Esophagus muscularis mucosa (tissue), 4 donors: ENCODE measurements around the gene GPATCH2. TPM values are rescaled to one million over a fixed set of nuclear protein-coding genes. Genes with fewer than 3 reads are reported as not detected.
A peak's percentile ranks its signal among the peaks of the same experiment; 100 is the strongest.

Experiments
- DNase-seq: peaks from one replicate; pipeline ENCODE4 v3.0.0-alpha.2; 2017; ENCODE audit errors: extremely low spot score
- H3K27ac ChIP-seq, 4 donors: fragments of 200-600 bp; sonication (generic); replicated peaks in 1 of 4; 1 replicate in 3 of 4; 2 replicates in 1 of 4; pipeline ENCODE4 v1.5.1; 2016 to 2019; ENCODE audit warnings: mild to moderate bottlenecking in 1 of 4
- H3K27me3 ChIP-seq, 4 donors: fragments of 200-600 bp; sonication (generic); one replicate each; pipeline versions ENCODE4 v1.5.1 to v1.6.0; 2016 to 2019
- H3K36me3 ChIP-seq, 4 donors: fragments of 200-600 bp; sonication (generic); one replicate each; pipeline ENCODE4 v1.5.1; 2016 to 2019
- H3K4me1 ChIP-seq, 4 donors: fragments of 200-600 bp; sonication (generic); one replicate each; pipeline ENCODE4 v1.5.1; 2016 to 2019
- H3K4me3 ChIP-seq, 4 donors: fragments of 200-600 bp; sonication (generic); 1 replicate in 2 of 4; 2 replicates in 2 of 4; pipeline ENCODE4 v1.5.1; 2016 to 2019; ENCODE audit warnings: mild to moderate bottlenecking in 4 of 4, moderate library complexity in 1 of 4
- H3K9me3 ChIP-seq, 4 donors: fragments of 200-600 bp; sonication (generic); 1 replicate in 3 of 4; 2 replicates in 1 of 4; pipeline ENCODE4 v1.5.1; 2016 to 2019
- CTCF ChIP-seq, 3 experiments: fragments of 200-600 bp in 2 of 3; fragments of 450-650 bp in 1 of 3; sonication (generic) in 2 of 3; IDR thresholded peaks; one replicate each; pipeline ENCODE4 v1.5.1; 2017 to 2019; ENCODE audit warnings: antibody characterized with exemption in 3 of 3, mild to moderate bottlenecking in 2 of 3, moderate library complexity in 1 of 3
- EP300 ChIP-seq: sonication (generic); formaldehyde crosslinking; IDR thresholded peaks from one replicate; pipeline ENCODE4 v1.6.1; 2017; ENCODE audit warnings: antibody characterized with exemption
- POLR2A ChIP-seq: fragments of 450-650 bp; IDR thresholded peaks from one replicate; pipeline ENCODE4 v1.6.1; 2017; ENCODE audit warnings: antibody characterized with exemption, moderate library complexity, mild to moderate bottlenecking, low read depth
- POLR2AphosphoS5 ChIP-seq, 2 donors: sonication (generic); formaldehyde crosslinking; IDR thresholded peaks; one replicate each; pipeline ENCODE4 v1.6.1; 2017; ENCODE audit warnings: antibody characterized with exemption in 2 of 2
- WGBS: methylation state at CpG from one replicate; pipeline ENCODE4 v1.1.5; 2018; 5-methylcytosine and 5-hydroxymethylcytosine counted together
- intact Hi-C: fragments of 100-400 bp; cut with DNase I; formaldehyde crosslinking; loops from one replicate; pipeline ENCODE4 v1.15.1; 2023
- total RNA-seq, 4 donors: library from RNA; depleted of rRNA; stranded (reverse); fragments of >200 nt; gene quantifications; one replicate each; pipeline versions ENCODE4 v1.1.0 to v1.2.1, GENCODE V29; 2016

GPATCH2 gene
- total RNA-seq, 4 donors from 2014 or later, result 10.0 to 15.7 (median 13.2) TPM

DNA sequence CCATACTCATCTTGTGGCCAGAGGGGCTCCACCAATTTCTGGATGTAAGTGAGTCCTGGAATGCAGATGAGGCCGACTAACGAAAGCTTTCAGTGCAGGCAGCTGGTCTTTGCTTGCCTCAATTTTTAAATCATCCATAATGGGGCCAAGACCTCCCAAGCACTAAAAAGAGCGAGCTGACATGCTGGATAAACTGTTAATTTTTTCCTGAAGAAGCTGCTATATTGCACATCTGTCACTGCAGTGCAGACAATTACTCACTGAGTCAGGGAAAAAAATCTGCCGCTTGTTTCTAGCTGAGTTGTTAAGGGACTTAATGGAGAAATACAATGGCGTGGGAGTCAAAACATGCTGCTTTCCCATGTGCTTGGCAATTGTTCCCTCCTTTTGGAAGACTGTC, 205.5 kb downstream of the GPATCH2 start:
- H3K27ac ChIP-seq, result no peak overlapping the region
- no peaks in the 10 kb centered on the region for H3K27me3 ChIP-seq
- intact Hi-C loops, result no loop called here
- H3K9me3 ChIP-seq, result no peaks in the 10 kb centered on the region
- no peak for DNase-seq
- no peak for TF ChIP-seq CTCF (IDR thresholded peaks at IDR 0.05)
- no peak for TF ChIP-seq POLR2A
- no peak for TF ChIP-seq EP300
- no peak for TF ChIP-seq POLR2AphosphoS5 (IDR thresholded peaks at IDR 0.05)
- 35% methylated on average over 5 of the region's 5 CpGs for WGBS
- peaks cover 0 to 1% (median 0%) of the 10 kb centered on the region in 4 donors for H3K36me3 ChIP-seq
- H3K4me1 ChIP-seq, result peaks cover 0 to 8% (median 0%) of the 10 kb centered on the region in 4 donors
- H3K4me3 ChIP-seq, result no peak overlapping the region

- H3K27ac ChIP-seq, result peak overlapping the region in 3 of 4 donors; percentile 5 to 38 (median 35)
- H3K36me3 ChIP-seq, result no peaks in the 10 kb centered on the region
- TF ChIP-seq POLR2A (no peak), POLR2AphosphoS5 (IDR thresholded peaks at IDR 0.05) (no peak), EP300 (no peak), CTCF (IDR thresholded peaks at IDR 0.05) (no peak)
- peaks cover 0 to 25% (median 19%) of the 10 kb centered on the region in 4 donors for H3K4me1 ChIP-seq
- intact Hi-C loops, result no loop called here
- H3K27me3 ChIP-seq, result no peaks in the 10 kb centered on the region
- 28% methylated on average over 2 of the region's 2 CpGs for WGBS
- H3K4me3 ChIP-seq, result peak overlapping the region in 1 of 4 donors; percentile 6
- DNase-seq, result no peak
- H3K9me3 ChIP-seq, result no peaks in the 10 kb centered on the region
These were observed 211.7 kb downstream of the GPATCH2 start for GRCh38 chr1:217419194-217419551.

- intact Hi-C loops, result no loop called here
- no peaks in the 10 kb centered on the region for H3K36me3 ChIP-seq
- H3K4me3 ChIP-seq, result peak overlapping the region in 3 of 4 donors; percentile 4 to 9 (median 6)
- peak overlapping the region; percentile 5 to 49 (median 36) for H3K27ac ChIP-seq
- TF ChIP-seq POLR2AphosphoS5 (IDR thresholded peaks at IDR 0.05), result no peak
- no peak for TF ChIP-seq CTCF (IDR thresholded peaks at IDR 0.05)
- no peak for TF ChIP-seq EP300
- TF ChIP-seq POLR2A, result no peak
- WGBS, result 35% methylated on average over 14 of the region's 14 CpGs
- no peak for DNase-seq
- H3K4me1 ChIP-seq, result peaks cover 0 to 25% (median 19%) of the 10 kb centered on the region in 4 donors
- H3K27me3 ChIP-seq, result no peaks in the 10 kb centered on the region
- H3K9me3 ChIP-seq, result no peaks in the 10 kb centered on the region
These were observed 212.4 kb downstream of the GPATCH2 start for GRCh38 chr1:217418269-217419193.

DNA sequence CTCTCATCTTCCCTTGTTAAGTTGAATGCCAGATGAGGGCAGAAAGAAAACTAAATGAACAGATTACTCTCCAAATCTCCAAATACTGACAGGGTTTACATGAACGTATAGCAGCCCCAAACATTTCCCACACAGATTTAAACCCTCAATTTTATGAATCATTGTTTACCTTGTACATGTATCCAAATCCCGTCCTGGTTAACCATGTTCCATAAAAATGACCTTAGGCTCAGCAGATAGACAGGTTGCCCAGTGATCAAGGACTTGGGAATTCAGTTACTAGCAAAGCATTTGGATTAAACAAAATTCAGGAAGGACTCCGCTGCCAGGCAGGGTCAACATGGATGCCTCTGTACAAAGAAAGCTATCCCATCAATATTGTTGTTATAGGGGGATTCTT, 213.5 kb downstream of the GPATCH2 start:
- no peak overlapping the region for H3K4me3 ChIP-seq
- no peaks in the 10 kb centered on the region for H3K27me3 ChIP-seq
- TF ChIP-seq POLR2A, result no peak
- TF ChIP-seq POLR2AphosphoS5 (IDR thresholded peaks at IDR 0.05), result no peak
- no peak for TF ChIP-seq EP300
- no peak for TF ChIP-seq CTCF (IDR thresholded peaks at IDR 0.05)
- 92% methylated on average over 3 of the region's 3 CpGs for WGBS
- H3K36me3 ChIP-seq, result no peaks in the 10 kb centered on the region
- intact Hi-C loops, result no loop called here
- H3K4me1 ChIP-seq, result peaks cover 0 to 25% (median 19%) of the 10 kb centered on the region in 4 donors
- no peak for DNase-seq
- H3K9me3 ChIP-seq, result no peaks in the 10 kb centered on the region
- no peak overlapping the region for H3K27ac ChIP-seq
